ENCODE results near the gene ATP6V1G2.

- TF ChIP-seq CTCF (IDR thresholded peaks at IDR 0.05) = no peak
- TF ChIP-seq POLR2A (IDR thresholded peaks at IDR 0.05; ENCODE audit: low read depth) = no peak
- no peak for TF ChIP-seq EP300 (IDR thresholded peaks at IDR 0.05)
- no peak for TF ChIP-seq POLR2AphosphoS5 (IDR thresholded peaks at IDR 0.05)
Observed at GRCh38 chr6:31534521-31535040, 11.8 kb downstream of the ATP6V1G2 start.

All from esophagus muscularis mucosa (tissue), 4 donors.